ENCODE measurements around the gene LDLRAD4.
A peak's percentile ranks its signal among the peaks of the same experiment; 100 is the strongest.

Gene LDLRAD4

GRCh38 chr18:13545955-13546354 lies 327.4 kb downstream of the LDLRAD4 start:
- DNase-seq = no peak

- no peak for DNase-seq
Measured at GRCh38 chr18:13546638-13547037, 328.1 kb downstream of the LDLRAD4 start.

- DNase-seq = no peak
Measured at GRCh38 chr18:13547347-13547746, 328.8 kb downstream of the LDLRAD4 start.

DNA sequence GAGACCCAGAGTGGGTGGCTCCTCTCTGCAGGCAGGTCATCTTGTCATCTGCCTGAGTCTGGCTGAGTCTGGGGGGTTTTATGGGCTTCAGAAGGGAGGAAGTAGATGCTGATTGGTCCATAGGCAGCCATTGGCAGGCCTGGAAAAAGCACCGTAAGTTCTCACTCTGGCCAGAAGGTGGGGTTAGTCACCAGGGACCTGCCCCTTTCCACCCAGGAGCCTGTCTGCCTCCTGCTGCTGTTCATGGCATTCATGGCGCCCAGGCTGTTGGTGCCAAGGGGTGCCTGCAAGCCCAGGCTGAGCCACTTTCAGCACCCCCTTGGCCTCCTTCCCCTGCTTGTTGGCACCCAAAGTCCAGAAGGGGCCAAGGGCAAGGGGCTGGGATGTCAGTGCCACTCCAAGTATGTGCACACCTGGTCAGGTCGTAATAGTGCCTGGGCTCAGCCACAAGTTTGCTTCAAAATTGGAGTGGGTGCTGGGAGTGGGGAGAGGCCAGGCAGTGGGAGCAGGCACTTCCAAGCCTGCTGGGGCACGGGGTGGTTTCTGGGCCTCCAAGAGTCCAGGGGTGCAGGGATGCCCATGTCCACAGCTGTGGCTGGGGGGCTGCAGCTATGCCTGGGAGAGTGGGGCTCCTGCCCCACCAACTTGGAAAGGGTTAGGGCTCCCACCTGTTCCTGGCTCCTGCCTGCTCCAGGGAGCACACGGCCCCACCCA lies 329.7 kb downstream of the LDLRAD4 start:
- no peak for DNase-seq

- peak; percentile 36 for DNase-seq
Measured at GRCh38 chr18:13548966-13549879, 330.7 kb downstream of the LDLRAD4 start.

DNA sequence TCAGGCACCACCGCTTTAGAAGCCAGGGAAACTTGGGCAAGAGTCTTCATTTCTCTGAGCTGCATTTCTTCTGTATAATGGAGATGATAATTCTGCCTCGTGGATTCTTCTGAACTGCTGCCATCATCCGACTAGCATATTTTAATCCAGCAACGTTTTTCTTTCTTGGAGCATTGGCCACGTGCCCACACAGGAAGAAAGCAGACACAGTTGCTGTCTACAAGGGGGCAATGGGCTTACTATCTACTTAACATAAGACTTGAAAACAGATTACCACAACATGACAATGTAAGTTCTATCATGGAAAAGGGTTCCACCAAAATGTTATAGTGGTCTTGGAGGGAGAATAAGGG lies 331.3 kb downstream of the LDLRAD4 start:
- no peak for DNase-seq

GRCh38 chr18:13550418-13551304 lies 332.1 kb downstream of the LDLRAD4 start:
- no peak for DNase-seq

GRCh38 chr18:13551305-13551603 lies 332.7 kb downstream of the LDLRAD4 start:
- DNase-seq = no peak

DNA sequence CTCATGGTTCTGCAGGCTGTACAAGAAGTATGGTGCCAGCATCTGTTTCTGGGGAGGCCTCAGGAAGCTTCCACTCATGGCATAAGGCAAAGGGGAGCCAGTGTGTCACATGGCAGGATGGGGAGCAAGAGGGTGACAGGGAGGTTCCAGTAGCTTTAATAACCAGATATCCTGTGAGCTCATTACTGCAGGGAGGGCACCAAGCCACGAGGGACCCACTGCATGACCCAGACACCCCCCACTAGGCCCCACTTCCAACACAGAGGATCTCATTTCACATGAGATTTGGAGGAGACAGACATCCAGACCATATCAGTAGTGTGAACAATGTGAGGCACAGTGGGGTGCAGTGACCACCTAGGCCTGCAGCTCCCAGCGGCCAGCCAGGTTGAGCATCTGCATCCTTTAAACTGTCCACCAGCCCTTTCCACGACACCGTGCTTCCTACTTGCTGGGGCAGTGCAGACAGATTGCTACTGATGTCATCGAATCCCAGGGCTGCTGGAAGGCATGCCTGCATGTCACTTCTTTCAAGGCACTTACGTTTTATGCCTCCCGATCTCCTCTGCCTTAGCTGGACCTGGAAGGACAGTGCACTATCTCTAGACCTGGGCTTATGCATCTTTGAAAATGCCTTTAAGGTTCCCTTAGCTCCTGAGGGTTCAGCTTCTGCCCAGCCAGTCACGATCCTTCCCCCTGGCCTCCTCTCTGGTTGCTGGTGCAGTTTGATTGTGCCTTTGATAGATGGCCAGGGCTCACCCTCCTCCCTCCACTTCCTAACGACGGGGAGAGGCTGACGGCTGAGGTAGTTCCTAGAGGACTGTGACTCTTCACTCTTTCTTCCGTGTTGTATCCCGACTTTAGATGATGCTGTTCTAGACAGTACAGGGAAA lies 333.5 kb downstream of the LDLRAD4 start:
- DNase-seq = no peak

- no peak for DNase-seq
Measured at GRCh38 chr18:13553449-13553848, 334.9 kb downstream of the LDLRAD4 start.

- DNase-seq = no peak
Measured at GRCh38 chr18:13555192-13555591, 336.6 kb downstream of the LDLRAD4 start.

DNA sequence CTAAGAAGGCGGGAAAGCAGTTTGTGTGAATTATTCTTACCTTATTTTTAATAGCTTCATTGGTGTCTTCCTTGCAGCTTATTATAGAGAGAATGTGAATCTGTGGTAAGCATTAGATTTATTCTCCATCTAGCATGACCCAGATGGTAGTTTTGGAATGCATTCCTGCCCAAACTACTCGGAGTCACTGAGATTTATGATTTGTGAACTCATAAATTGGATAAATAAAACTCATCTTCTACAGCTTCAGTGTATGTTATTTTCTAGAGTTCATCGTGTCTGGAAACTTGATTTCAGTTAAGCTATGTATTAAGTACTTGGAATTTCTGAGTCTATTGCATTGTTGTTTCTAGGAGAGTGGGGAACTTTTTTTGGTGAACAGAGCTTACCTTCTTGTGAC lies 337.3 kb downstream of the LDLRAD4 start:
- no peak for DNase-seq

- DNase-seq = no peak
Measured at GRCh38 chr18:13556502-13556901, 337.9 kb downstream of the LDLRAD4 start.

DNA sequence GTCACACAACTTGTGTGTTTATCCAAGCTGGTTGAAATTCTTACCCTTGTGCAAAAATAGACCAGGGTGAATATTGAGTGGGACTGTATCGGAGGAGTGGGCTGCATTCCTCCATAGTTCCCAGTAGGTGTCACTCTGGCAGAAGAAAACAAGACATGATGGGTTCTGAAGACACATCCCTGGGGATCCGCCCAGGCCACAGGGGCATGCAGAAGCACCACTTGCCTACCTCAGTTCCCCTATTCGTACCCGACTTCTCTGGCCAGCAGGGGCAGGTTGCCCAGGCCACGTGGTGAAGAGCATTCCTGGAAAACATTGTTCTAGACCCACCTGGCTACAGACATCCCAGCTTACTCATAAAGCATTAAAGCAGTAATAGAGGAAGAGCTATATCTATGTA lies 339.6 kb downstream of the LDLRAD4 start:
- DNase-seq = peak; percentile 36

DNA sequence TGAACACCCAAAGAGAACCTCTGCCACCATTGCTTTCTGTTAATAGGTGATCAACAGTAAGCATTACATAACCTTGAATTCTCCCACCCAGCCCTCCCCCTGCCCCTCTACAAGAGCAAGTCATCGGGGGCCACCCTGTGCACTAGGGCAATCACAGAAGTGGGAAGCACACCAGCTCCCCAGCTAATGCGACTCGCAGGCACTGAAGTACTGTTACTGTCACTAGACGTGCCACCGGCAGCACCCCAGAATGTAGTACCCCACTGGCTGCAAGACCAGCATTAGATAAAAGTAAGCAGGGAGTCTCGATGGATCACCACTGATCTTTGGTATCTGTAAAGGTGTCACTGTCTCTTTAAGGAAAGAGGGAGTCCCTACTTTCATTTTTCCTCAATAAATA lies 340.2 kb downstream of the LDLRAD4 start:
- DNase-seq = no peak

GRCh38 chr18:13559754-13560153 lies 341.2 kb downstream of the LDLRAD4 start:
- DNase-seq = no peak

- no peak for DNase-seq
Measured at GRCh38 chr18:13560306-13560705, 341.7 kb downstream of the LDLRAD4 start.

DNA sequence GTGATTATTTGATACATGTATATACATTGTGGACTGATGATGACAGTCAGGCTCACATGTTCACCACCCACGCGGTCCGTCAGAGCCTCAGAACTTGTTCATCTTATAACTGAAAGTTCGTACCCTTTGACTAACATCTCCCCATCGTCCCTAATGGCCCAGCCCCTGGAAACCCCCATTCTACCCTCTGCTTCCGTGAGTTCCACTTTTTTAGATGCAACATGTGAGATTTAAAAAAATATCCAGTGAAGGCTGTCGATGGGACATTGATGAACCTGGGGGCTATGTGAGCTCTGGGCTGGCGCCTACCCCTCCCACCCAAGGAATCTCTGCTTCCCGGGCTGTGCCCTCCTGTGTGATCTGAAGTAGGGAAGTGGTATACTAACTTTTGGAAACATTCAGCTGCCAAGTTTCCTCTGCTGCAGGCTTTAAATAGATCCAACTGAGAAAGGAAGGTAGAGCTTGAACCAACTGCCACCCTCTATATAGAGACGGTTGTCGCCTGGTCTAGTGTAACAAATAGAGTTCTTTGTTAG lies 344.0 kb downstream of the LDLRAD4 start:
- no peak for DNase-seq

- DNase-seq = no peak
Measured at GRCh38 chr18:13563390-13563805, 344.8 kb downstream of the LDLRAD4 start.

DNA sequence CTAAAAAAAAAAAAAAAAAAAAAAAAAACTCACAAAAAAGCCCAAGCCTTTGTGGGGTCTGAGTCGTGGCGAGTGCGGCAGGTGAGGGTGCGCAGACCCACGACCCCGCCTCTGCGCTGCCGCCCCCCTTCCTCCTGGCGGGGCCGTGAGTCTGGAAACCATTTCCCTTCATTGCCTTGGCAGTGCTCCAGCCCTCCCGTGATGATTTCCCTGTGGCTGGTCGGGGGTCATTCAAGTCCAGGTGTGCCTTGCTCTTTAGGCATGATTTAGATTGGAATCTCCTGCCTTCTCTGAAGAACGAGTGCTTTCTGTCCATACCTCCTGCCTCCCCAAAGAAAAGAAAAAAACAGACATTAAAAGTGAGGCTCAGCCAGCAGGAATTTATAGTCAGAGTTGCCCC lies 346.0 kb downstream of the LDLRAD4 start:
- DNase-seq = no peak

GRCh38 chr18:13565228-13565627 lies 346.7 kb downstream of the LDLRAD4 start:
- no peak for DNase-seq

All from RPMI8226 (cell line).